GM19328 (cell line): Measurements from ENCODE around the gene ITIH5.

ENCODE experiments used
- ATAC-seq: cut with Tn5 transposase; IDR thresholded peaks from one replicate; pipeline ENCODE4 v1.9.1; 2021; ENCODE audit warnings: mild to moderate bottlenecking, moderate library complexity; ENCODE audit not compliant: unreplicated experiment

Gene ITIH5

GRCh38 chr10:7589748-7590147 is 77.0 kb downstream of the ITIH5 start:
- no peak for ATAC-seq

GRCh38 chr10:7587865-7588188 is 78.9 kb downstream of the ITIH5 start:
- ATAC-seq, result no peak

- ATAC-seq, result no peak
Observed at GRCh38 chr10:7587168-7587864, 79.5 kb downstream of the ITIH5 start.

- no peak for ATAC-seq
Observed at GRCh38 chr10:7585228-7585627, 81.5 kb downstream of the ITIH5 start.

- no peak for ATAC-seq
Observed at GRCh38 chr10:7583626-7584025, 83.1 kb downstream of the ITIH5 start.

- no peak for ATAC-seq
Observed at GRCh38 chr10:7580520-7580919, 86.2 kb downstream of the ITIH5 start.

- no peak for ATAC-seq
Observed at GRCh38 chr10:7579681-7580080, 87.1 kb downstream of the ITIH5 start.

- no peak for ATAC-seq
Observed at GRCh38 chr10:7577579-7577978, 89.2 kb downstream of the ITIH5 start.

- no peak for ATAC-seq
Observed at GRCh38 chr10:7577176-7577575, 89.6 kb downstream of the ITIH5 start.

- ATAC-seq, result no peak
Observed at GRCh38 chr10:7576340-7576739, 90.4 kb downstream of the ITIH5 start.

GRCh38 chr10:7572391-7572790 is 94.4 kb downstream of the ITIH5 start:
- ATAC-seq, result no peak

- ATAC-seq, result no peak
Observed at GRCh38 chr10:7571981-7572380, 94.8 kb downstream of the ITIH5 start.

GRCh38 chr10:7567911-7568620 is 98.7 kb downstream of the ITIH5 start:
- no peak for ATAC-seq

GRCh38 chr10:7566891-7567290 is 99.9 kb downstream of the ITIH5 start:
- ATAC-seq, result no peak

GRCh38 chr10:7565871-7566270 is 100.9 kb downstream of the ITIH5 start:
- ATAC-seq, result no peak

- ATAC-seq, result no peak
Observed at GRCh38 chr10:7563770-7564169, 103.0 kb downstream of the ITIH5 start.

- ATAC-seq, result no peak
Observed at GRCh38 chr10:7563368-7563767, 103.4 kb downstream of the ITIH5 start.

- ATAC-seq, result no peak
Observed at GRCh38 chr10:7561985-7562384, 104.8 kb downstream of the ITIH5 start.

- no peak for ATAC-seq
Observed at GRCh38 chr10:7561216-7561893, 105.4 kb downstream of the ITIH5 start.

- no peak for ATAC-seq
Observed at GRCh38 chr10:7560519-7560918, 106.2 kb downstream of the ITIH5 start.

- ATAC-seq, result no peak
Observed at GRCh38 chr10:7559386-7559785, 107.4 kb downstream of the ITIH5 start.

GRCh38 chr10:7558036-7558435 is 108.7 kb downstream of the ITIH5 start:
- no peak for ATAC-seq
